Measurements from ENCODE around the gene PTER. TPM values are rescaled to one million over a fixed set of nuclear protein-coding genes. Genes with fewer than 3 reads are reported as not detected.

PTER gene
- polyA plus RNA-seq, 2 of the 4 experiments (the other 2 are of a cell fraction), result 13.2 to 34.5 TPM

GRCh38 chr10:16393271-16393858 is 43.4 kb upstream of the PTER start:
- FAIRE-seq, result no peak
- H3K27ac ChIP-seq, result no peak overlapping the region

GRCh38 chr10:16401416-16401815 is 35.4 kb upstream of the PTER start:
- ChIA-PET CTCF (interaction anchor here (1.0 kb wide), 1 partner anchor 50 kb away, joined by 3 read pairs; no protein-coding TSS in a partner anchor), POLR2A (no interaction called here)
- Histone ChIP-seq H3K9me3 (no peaks in the 10 kb centered on the region), H3K4me3 (no peak overlapping the region), H3K4me1 (peaks cover 5% of the 10 kb centered on the region; the same call in 1 of the 3 replicates), H3K27ac (no peak overlapping the region), H3K4me2 (no peak overlapping the region)
- ATAC-seq (no peak), FAIRE-seq (no peak), DNase-seq (ENCODE audit: low read depth in 1 of 2, low spot score in 1 of 2) (no peak)
- 80% methylated on average over 2 of the region's 2 CpGs for WGBS (ENCODE audit: missing lambda C conversion rate)
- TF ChIP-seq CHD2 (IDR thresholded peaks at IDR 0.05; ENCODE audit: low read length, partially characterized antibody) (no peak), ESRRA (IDR thresholded peaks at IDR 0.05; ENCODE audit: borderline replicate concordance, low read length) (no peak), MAX (IDR thresholded peaks at IDR 0.05) (no peak), RAD21 (conservative IDR thresholded peaks at IDR 0.05 in 1 of 2, IDR thresholded peaks at IDR 0.05 in 1 of 2) (no peak), MAZ (IDR thresholded peaks at IDR 0.05; ENCODE audit: borderline replicate concordance, low read depth, low read length) (no peak), HOXB13 (CRISPR knock-in tag; IDR thresholded peaks at IDR 0.05; ENCODE audit: low read depth) (no peak), TP53 (CRISPR knock-in tag; IDR thresholded peaks at IDR 0.05) (no peak), SREBF2 (IDR thresholded peaks at IDR 0.05) (no peak), KDM1A (IDR thresholded peaks at IDR 0.05; ENCODE audit: low read depth) (no peak)

More at GRCh38 chr10:16393271-16393858, 43.4 kb upstream of the PTER start:
- ATAC-seq (no peak), DNase-seq (ENCODE audit: low read depth in 1 of 2, low spot score in 1 of 2) (no peak)
- no peaks in the 10 kb centered on the region for H3K9me3 ChIP-seq
- TF ChIP-seq E2F6 (IDR thresholded peaks at IDR 0.05; ENCODE audit: borderline replicate concordance, low read depth), result no peak
- no peak for TF ChIP-seq RFX5 (IDR thresholded peaks at IDR 0.05)
- no peak for TF ChIP-seq CHD2 (IDR thresholded peaks at IDR 0.05; ENCODE audit: low read length, partially characterized antibody)
- no peak for TF ChIP-seq NR3C1 (IDR thresholded peaks at IDR 0.05)
- TF ChIP-seq HOXB13 (CRISPR knock-in tag; IDR thresholded peaks at IDR 0.05; ENCODE audit: low read depth), result no peak
- TF ChIP-seq POLR2AphosphoS2 (conservative IDR thresholded peaks at IDR 0.05; ENCODE audit: low read length), result no peak
- TF ChIP-seq USF2 (IDR thresholded peaks at IDR 0.05), result no peak
- no peak for TF ChIP-seq JUNB (IDR thresholded peaks at IDR 0.05)
- no peak for TF ChIP-seq RCOR1 (IDR thresholded peaks at IDR 0.05; ENCODE audit: low read depth, low read length)
- TF ChIP-seq KDM5A (IDR thresholded peaks at IDR 0.05), result no peak
- TF ChIP-seq FOSB (CRISPR knock-in tag; IDR thresholded peaks at IDR 0.05), result no peak
- no peak for TF ChIP-seq MYC (IDR thresholded peaks at IDR 0.05; ENCODE audit: borderline replicate concordance, low read length)
- TF ChIP-seq MAZ (IDR thresholded peaks at IDR 0.05; ENCODE audit: borderline replicate concordance, low read depth, low read length), result no peak
- H3K4me3 ChIP-seq, result no peak overlapping the region
- no peaks in the 10 kb centered on the region for H3K4me1 ChIP-seq
- WGBS (ENCODE audit: missing lambda C conversion rate), result 76% methylated on average over 4 of the region's 4 CpGs
- H3K4me2 ChIP-seq, result no peak overlapping the region
- POLR2A ChIA-PET, result interaction anchor here (0.5 kb wide), 1 partner anchor 53 kb away, joined by 3 read pairs; no protein-coding TSS in a partner anchor
- CTCF ChIA-PET, result no interaction called here

GRCh38 chr10:16408379-16408778 is 28.4 kb upstream of the PTER start:
- no peak for ATAC-seq
- H3K4me2 ChIP-seq, result no peak overlapping the region; the same call in 2 of the 3 replicates
- ChIA-PET CTCF (interaction anchor here (0.9 kb wide), 1 partner anchor 10 kb away, joined by 3 read pairs; no protein-coding TSS in a partner anchor), POLR2A (no interaction called here)
- H3K27ac ChIP-seq, result no peak overlapping the region
- FAIRE-seq, result no peak
- no peaks in the 10 kb centered on the region for H3K4me1 ChIP-seq
- no peak overlapping the region for H3K4me3 ChIP-seq
- no peak for DNase-seq (ENCODE audit: low read depth in 1 of 2, low spot score in 1 of 2)
- no peaks in the 10 kb centered on the region for H3K9me3 ChIP-seq
- WGBS (ENCODE audit: missing lambda C conversion rate), result 40% methylated on average over 3 of the region's 3 CpGs
- no peak for TF ChIP-seq SREBF2 (IDR thresholded peaks at IDR 0.05)
- no peak for TF ChIP-seq HOXB13 (CRISPR knock-in tag; IDR thresholded peaks at IDR 0.05; ENCODE audit: low read depth)
- TF ChIP-seq ESRRA (IDR thresholded peaks at IDR 0.05; ENCODE audit: borderline replicate concordance, low read length), result no peak
- TF ChIP-seq HMGXB4 (CRISPR knock-in tag; IDR thresholded peaks at IDR 0.05; ENCODE audit: borderline replicate concordance), result no peak
- no peak for TF ChIP-seq HES2 (IDR thresholded peaks at IDR 0.05)
- TF ChIP-seq PBX3 (IDR thresholded peaks at IDR 0.05), result no peak
- no peak for TF ChIP-seq SMC3 (IDR thresholded peaks at IDR 0.05)
- TF ChIP-seq RAD21 (conservative IDR thresholded peaks at IDR 0.05 in 1 of 2, IDR thresholded peaks at IDR 0.05 in 1 of 2), result no peak
- no peak for TF ChIP-seq NR3C1 (IDR thresholded peaks at IDR 0.05)
- no peak for TF ChIP-seq MYC (IDR thresholded peaks at IDR 0.05; ENCODE audit: borderline replicate concordance, low read length)
- no peak for TF ChIP-seq CHD2 (IDR thresholded peaks at IDR 0.05; ENCODE audit: low read length, partially characterized antibody)
- no peak for TF ChIP-seq FOSB (CRISPR knock-in tag; IDR thresholded peaks at IDR 0.05)
- no peak for TF ChIP-seq POLR2AphosphoS2 (conservative IDR thresholded peaks at IDR 0.05; ENCODE audit: low read length)
- TF ChIP-seq CHD4 (IDR thresholded peaks at IDR 0.05; ENCODE audit: borderline replicate concordance), result no peak
- TF ChIP-seq ZNF302 (CRISPR knock-in tag; IDR thresholded peaks at IDR 0.05), result no peak
- no peak for TF ChIP-seq CEBPB (IDR thresholded peaks at IDR 0.05)
- no peak for TF ChIP-seq HDAC2 (IDR thresholded peaks at IDR 0.05)
- TF ChIP-seq NFE2L2 (conservative IDR thresholded peaks at IDR 0.05; ENCODE audit: low read length), result no peak

Measured in A549 (cell line).